ENCODE results near the gene CACNA1I. TPM values are rescaled to one million over a fixed set of nuclear protein-coding genes. Genes with fewer than 3 reads are reported as not detected.
A peak's percentile ranks its signal among the peaks of the same experiment; 100 is the strongest.

CACNA1I gene
- total RNA-seq, 1 experiment from 2014 or later = 0.02 TPM

- POLR2A ChIA-PET = interaction anchor here (0.5 kb wide), 1 partner anchor 100 kb away, joined by 6 read pairs; no protein-coding TSS in a partner anchor
- Mint-ChIP-seq H3K9me3 (ENCODE audit: unreplicated experiment) (no peaks in the 10 kb centered on the region), H3K4me1 (ENCODE audit: insufficient read depth, unreplicated experiment) (no peaks in the 10 kb centered on the region), H3K27me3 (ENCODE audit: insufficient read depth, unreplicated experiment) (peaks cover 64% of the 10 kb centered on the region), H3K4me3 (ENCODE audit: unreplicated experiment) (no peak overlapping the region), H3K27ac (ENCODE audit: low read depth, unreplicated experiment) (no peak overlapping the region), H3K36me3 (ENCODE audit: insufficient read depth, unreplicated experiment) (no peaks in the 10 kb centered on the region)
- TF ChIP-seq CTCF (IDR thresholded peaks at IDR 0.05; ENCODE audit: unreplicated experiment) = no peak
- intact Hi-C loops (cut with micrococcal nuclease) = no loop called here
- CTCF ChIA-PET = interaction anchor here (0.9 to 1.2 kb wide), 2 partner anchors 41 to 289 kb away, joined by 3 to 5 read pairs; no protein-coding TSS in a partner anchor
- no peak for DNase-seq (ENCODE audit: unreplicated experiment)
- no TSS peak for BruUV-seq (replicated peaks)
These were observed 164.3 kb downstream of the CACNA1I start for GRCh38 chr22:39734866-39735265.

- no peaks in the 10 kb centered on the region for H3K36me3 Mint-ChIP-seq (ENCODE audit: insufficient read depth, unreplicated experiment)
- no peak overlapping the region for H3K4me3 Mint-ChIP-seq (ENCODE audit: unreplicated experiment)
- H3K27me3 Mint-ChIP-seq (ENCODE audit: insufficient read depth, unreplicated experiment) = peaks cover 64% of the 10 kb centered on the region
- CTCF ChIA-PET = interaction anchor here (0.6 to 1.2 kb wide), 2 partner anchors 41 to 710 kb away, joined by 3 to 5 read pairs; no protein-coding TSS in a partner anchor
- DNase-seq (ENCODE audit: unreplicated experiment) = no peak
- TF ChIP-seq CTCF (IDR thresholded peaks at IDR 0.05; ENCODE audit: unreplicated experiment) = no peak
- no peaks in the 10 kb centered on the region for H3K4me1 Mint-ChIP-seq (ENCODE audit: insufficient read depth, unreplicated experiment)
- BruUV-seq (replicated peaks) = no TSS peak
- H3K9me3 Mint-ChIP-seq (ENCODE audit: unreplicated experiment) = no peaks in the 10 kb centered on the region
- POLR2A ChIA-PET = no interaction called here
- H3K27ac Mint-ChIP-seq (ENCODE audit: low read depth, unreplicated experiment) = no peak overlapping the region
- intact Hi-C loops (cut with micrococcal nuclease) = no loop called here
These were observed 165.2 kb downstream of the CACNA1I start for GRCh38 chr22:39735776-39736175.

GRCh38 chr22:39738746-39739145 lies 168.2 kb downstream of the CACNA1I start:
- DNase-seq (ENCODE audit: unreplicated experiment) = peak; percentile 45
- ChIA-PET POLR2A (interaction anchor here (0.8 kb wide), 1 partner anchor 8 kb away, joined by 3 read pairs; no protein-coding TSS in a partner anchor), CTCF (interaction anchor here (0.9 to 1.1 kb wide), 2 partner anchors 23 to 29 kb away, joined by 3 read pairs; no protein-coding TSS in a partner anchor)
- Mint-ChIP-seq H3K4me3 (ENCODE audit: unreplicated experiment) (no peak overlapping the region), H3K4me1 (ENCODE audit: insufficient read depth, unreplicated experiment) (no peaks in the 10 kb centered on the region), H3K27me3 (ENCODE audit: insufficient read depth, unreplicated experiment) (peaks cover 61% of the 10 kb centered on the region), H3K27ac (ENCODE audit: low read depth, unreplicated experiment) (no peak overlapping the region), H3K36me3 (ENCODE audit: insufficient read depth, unreplicated experiment) (no peaks in the 10 kb centered on the region), H3K9me3 (ENCODE audit: unreplicated experiment) (no peaks in the 10 kb centered on the region)
- TF ChIP-seq CTCF (IDR thresholded peaks at IDR 0.05; ENCODE audit: unreplicated experiment) = no peak
- intact Hi-C loops (cut with micrococcal nuclease) = no loop called here
- BruUV-seq (replicated peaks) = no TSS peak

Other genes with a start within 250 kb of the CACNA1I start
- gene SYNGR1, start 220.8 kb upstream of the CACNA1I start, total RNA-seq (2022) = 0.25 and 0.35 TPM in 2 replicates
- 17.7 and 20.0 TPM in 2 replicates for gene TAB1, start 171.0 kb upstream of the CACNA1I start, total RNA-seq (2022)
- gene MGAT3, start 113.7 kb upstream of the CACNA1I start, total RNA-seq (2022) = not detected in 2 replicates
- 37.0 and 40.2 TPM in 2 replicates for gene MIEF1, start 68.5 kb upstream of the CACNA1I start, total RNA-seq (2022)
- gene ATF4, start 50.2 kb upstream of the CACNA1I start, total RNA-seq (2022) = 717 and 764 TPM in 2 replicates
- 104 and 106 TPM in 2 replicates for gene RPS19BP1, start 38.0 kb upstream of the CACNA1I start, total RNA-seq (2022)

Data from MCF 10A (cell line).